ENCODE measurements around the gene DOK4. TPM values are rescaled to one million over a fixed set of nuclear protein-coding genes. Genes with fewer than 3 reads are reported as not detected.
A peak's percentile ranks its signal among the peaks of the same experiment; 100 is the strongest.
"Not testable (repeated sequence)": the region's sequence is repeated elsewhere in the genome, so short reads cannot be mapped to it uniquely, and the experiment has no call there.

DOK4 gene
- total RNA-seq, 2 experiments from 2014 or later: 5.0 to 6.2 TPM

DNA sequence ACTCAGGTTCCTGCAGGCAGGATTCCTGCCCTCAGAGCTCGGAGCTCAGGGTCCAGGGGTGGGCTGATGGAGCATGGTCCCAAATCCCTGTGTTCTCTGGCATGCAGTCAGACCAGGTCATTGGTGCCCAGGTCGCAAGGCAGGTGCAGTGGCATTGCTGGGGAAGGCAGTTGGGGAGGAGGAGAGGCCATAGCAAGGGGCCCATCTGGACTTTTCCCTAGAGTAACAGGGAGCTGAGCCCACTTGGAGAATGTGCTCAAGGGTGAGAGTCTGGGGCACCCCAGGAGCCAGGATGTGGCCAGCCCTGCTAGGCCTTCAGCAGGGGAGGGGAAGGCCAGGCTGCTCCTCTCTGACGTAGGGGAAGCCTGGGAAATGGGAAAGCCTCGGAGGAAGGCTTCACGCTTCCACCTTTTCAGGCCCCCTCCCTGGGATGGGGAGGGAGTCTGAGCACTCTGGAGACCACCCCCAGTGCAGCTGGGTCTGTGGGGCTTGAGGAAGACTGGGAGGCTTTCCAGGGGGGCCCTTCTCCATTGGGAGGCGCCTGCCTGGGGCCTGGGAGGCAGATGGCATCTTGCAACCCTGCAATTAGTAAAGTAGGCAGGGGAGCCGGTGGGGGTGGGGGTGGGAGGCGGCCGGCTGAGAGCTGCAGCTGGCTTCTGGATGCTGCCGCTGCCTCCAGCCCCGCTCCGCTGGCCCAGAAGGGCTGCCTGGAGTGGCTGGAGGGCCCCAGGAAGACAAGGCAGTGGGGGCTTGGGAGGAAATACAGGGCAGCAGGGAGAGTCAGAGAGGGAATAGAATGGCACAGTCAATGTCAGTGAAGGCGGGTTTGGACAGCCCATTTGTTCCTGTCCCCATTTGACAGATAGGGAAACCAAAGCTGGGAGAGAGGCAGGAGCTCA, 21.1 kb upstream of the DOK4 start:
- intact Hi-C loops (cut with micrococcal nuclease): no loop called here
- DNase-seq: no peak
- Mint-ChIP-seq H3K9me3 (no peaks in the 10 kb centered on the region), H3K27ac (no peak overlapping the region), H3K27me3 (ENCODE audit: low read depth) (no peaks in the 10 kb centered on the region), H3K4me1 (ENCODE audit: low read depth) (no peaks in the 10 kb centered on the region), H3K36me3 (ENCODE audit: low read depth) (no peaks in the 10 kb centered on the region), H3K4me3 (no peak overlapping the region)
- CTCF ChIA-PET: interaction anchor here (0.5 to 1.4 kb wide), 3 partner anchors 11 to 78 kb away, joined by 4 to 7 read pairs (median 6); no protein-coding TSS in a partner anchor

DNA sequence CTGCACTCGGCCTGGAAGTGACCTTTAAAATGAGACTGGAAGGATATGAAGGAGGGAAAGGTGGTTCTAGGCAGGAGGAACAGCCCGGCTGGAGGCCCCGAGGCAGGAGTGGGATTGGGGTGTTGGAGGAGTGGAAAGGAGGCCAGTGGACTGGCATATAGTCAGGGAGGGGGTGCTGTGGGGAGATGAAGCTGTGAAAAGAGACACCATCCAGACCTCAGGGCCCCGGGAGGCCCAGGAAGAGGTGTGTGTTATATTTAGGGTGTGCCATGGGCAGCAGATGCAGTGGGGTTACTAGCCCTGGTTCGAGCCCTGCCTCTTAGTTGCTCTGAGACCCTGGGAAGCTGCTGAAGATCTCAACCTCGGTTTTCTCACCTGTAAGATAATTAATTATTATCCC, 18.9 kb upstream of the DOK4 start:
- no peaks in the 10 kb centered on the region for H3K36me3 Mint-ChIP-seq (ENCODE audit: low read depth)
- intact Hi-C loops (cut with micrococcal nuclease): no loop called here
- peaks cover 11% of the 10 kb centered on the region for H3K4me1 Mint-ChIP-seq (ENCODE audit: low read depth)
- CTCF ChIA-PET: interaction anchor here (0.6 to 1.4 kb wide), 2 partner anchors 15 to 385 kb away, joined by 4 to 7 read pairs; no protein-coding TSS in a partner anchor
- no peaks in the 10 kb centered on the region for H3K9me3 Mint-ChIP-seq
- no peak overlapping the region for H3K4me3 Mint-ChIP-seq
- H3K27ac Mint-ChIP-seq: no peak overlapping the region
- H3K27me3 Mint-ChIP-seq (ENCODE audit: low read depth): no peaks in the 10 kb centered on the region
- no peak for DNase-seq

DNA sequence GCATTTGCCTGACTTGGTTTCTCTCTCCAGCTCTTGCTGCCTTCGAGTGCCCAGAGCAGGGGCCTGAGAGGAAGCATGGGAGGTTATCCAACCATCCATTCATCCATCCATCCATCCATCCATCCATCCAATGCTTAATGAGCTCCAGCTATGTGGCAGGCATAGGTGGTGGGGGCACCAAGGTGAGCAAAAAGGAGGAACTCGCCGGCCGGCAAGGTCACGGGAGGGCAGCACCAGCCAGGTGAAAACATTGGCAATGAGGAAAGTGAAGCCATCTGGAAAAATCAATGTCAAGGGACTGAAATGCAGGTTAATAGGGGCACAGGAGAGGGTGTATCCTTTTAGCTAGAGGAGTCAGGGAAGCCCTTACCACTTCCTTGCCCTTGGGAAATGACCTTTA, 18.2 kb upstream of the DOK4 start:
- H3K27ac Mint-ChIP-seq: no peak overlapping the region
- intact Hi-C loops (cut with micrococcal nuclease): no loop called here

DNA sequence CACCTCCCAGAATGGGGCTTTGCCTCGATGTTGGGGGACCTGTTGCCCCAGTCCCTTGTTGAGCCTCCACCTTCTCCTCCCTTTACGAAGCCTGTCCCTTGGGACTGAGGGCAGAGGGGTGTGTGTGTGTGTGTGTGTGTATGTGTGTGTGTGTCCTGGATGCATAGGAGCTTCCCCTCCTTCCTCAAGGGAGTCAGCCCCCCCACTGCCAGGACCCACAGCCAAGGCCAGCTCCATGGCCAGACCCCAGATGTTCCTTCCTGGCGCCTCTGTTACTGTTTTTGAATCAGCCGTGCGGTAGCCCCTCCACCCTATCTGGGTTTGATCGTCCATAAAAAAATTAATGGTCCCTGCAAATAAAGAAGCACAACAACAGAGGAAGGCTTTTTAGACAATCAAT, 17.7 kb upstream of the DOK4 start:
- H3K27ac Mint-ChIP-seq: no peak overlapping the region
- no peaks in the 10 kb centered on the region for H3K27me3 Mint-ChIP-seq (ENCODE audit: low read depth)
- CTCF ChIA-PET: interaction anchor here (0.7 to 1.4 kb wide), 2 partner anchors 16 to 528 kb away, joined by 4 read pairs; no protein-coding TSS in a partner anchor
- H3K9me3 Mint-ChIP-seq: no peaks in the 10 kb centered on the region
- no peaks in the 10 kb centered on the region for H3K36me3 Mint-ChIP-seq (ENCODE audit: low read depth)
- no peak for DNase-seq
- H3K4me1 Mint-ChIP-seq (ENCODE audit: low read depth): peaks cover 14% of the 10 kb centered on the region
- intact Hi-C loops (cut with micrococcal nuclease): no loop called here
- no peak overlapping the region for H3K4me3 Mint-ChIP-seq

More for the DNA sequence above, 18.2 kb upstream of the DOK4 start:
- no peaks in the 10 kb centered on the region for H3K36me3 Mint-ChIP-seq (ENCODE audit: low read depth)
- DNase-seq: no peak
- H3K4me1 Mint-ChIP-seq (ENCODE audit: low read depth): peaks cover 14% of the 10 kb centered on the region
- CTCF ChIA-PET: interaction anchor here (0.6 to 1.4 kb wide), 3 partner anchors 15 to 529 kb away, joined by 4 to 7 read pairs (median 4); no protein-coding TSS in a partner anchor
- no peak overlapping the region for H3K4me3 Mint-ChIP-seq
- H3K27me3 Mint-ChIP-seq (ENCODE audit: low read depth): no peaks in the 10 kb centered on the region
- no peaks in the 10 kb centered on the region for H3K9me3 Mint-ChIP-seq

DNA sequence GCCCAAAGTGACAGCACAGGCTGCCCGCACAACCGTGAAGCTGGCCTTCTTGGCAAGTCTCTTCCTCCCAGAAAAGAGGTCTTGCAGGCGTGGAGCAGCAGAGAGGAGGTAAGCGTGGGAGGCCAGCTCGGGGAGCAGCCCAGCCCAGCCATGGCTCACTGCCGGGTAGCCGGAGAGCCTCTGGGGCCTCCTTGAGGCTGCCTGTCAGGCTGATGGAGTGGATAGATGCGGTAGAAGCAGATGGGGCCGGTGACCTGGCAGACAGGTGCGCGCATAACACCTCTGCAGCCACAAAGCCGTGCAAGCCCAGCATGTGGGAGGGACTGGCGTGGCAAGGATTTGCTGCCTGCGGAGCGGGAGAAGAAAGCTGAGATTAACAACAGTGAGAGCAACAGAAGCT, 17.1 kb upstream of the DOK4 start:
- no peaks in the 10 kb centered on the region for H3K36me3 Mint-ChIP-seq (ENCODE audit: low read depth)
- H3K27ac Mint-ChIP-seq: no peak overlapping the region
- no peak for DNase-seq
- H3K9me3 Mint-ChIP-seq: no peaks in the 10 kb centered on the region
- peaks cover 14% of the 10 kb centered on the region for H3K4me1 Mint-ChIP-seq (ENCODE audit: low read depth)
- CTCF ChIA-PET: no interaction called here
- intact Hi-C loops (cut with micrococcal nuclease): no loop called here
- no peaks in the 10 kb centered on the region for H3K27me3 Mint-ChIP-seq (ENCODE audit: low read depth)
- no peak overlapping the region for H3K4me3 Mint-ChIP-seq

DNA sequence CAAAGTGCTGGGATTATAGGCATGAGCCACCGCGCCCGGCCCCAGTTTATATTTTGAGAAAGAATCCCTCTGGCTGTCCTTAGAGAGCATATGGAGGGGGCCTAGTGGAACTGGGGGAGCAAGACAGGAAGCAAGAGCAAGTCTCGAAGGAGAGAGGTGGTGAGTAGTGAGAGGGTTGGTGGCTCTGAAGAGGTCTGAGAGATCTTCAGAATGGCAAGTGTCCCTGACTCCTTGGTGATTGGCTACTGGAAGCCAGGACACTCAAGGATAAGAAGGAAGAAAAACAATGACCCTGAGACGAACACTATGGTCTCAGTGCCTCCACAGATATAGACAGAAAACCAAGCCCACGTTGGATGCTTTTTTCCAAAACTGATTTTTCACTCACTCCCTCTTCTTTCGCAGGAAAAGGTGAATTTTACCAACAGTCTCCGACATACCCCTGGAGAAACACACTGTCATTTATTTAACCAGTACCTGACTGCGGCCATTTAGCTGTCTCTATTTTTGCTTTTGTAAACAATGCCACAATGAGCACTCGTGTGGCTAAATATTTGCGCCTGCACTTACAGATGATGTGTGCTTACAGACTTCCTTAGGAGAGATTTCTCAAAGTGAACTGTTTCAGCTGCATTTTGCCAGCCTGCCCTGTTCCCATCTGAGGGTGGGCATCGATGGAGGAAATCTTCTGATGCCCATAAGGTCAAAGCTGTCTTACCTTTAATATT, 15.9 kb upstream of the DOK4 start:
- Mint-ChIP-seq H3K9me3 (no peaks in the 10 kb centered on the region), H3K27ac (no peak overlapping the region)
- CTCF ChIA-PET: interaction anchor here (1.0 kb wide), 1 partner anchor 84 kb away, joined by 3 read pairs; no protein-coding TSS in a partner anchor

DNA sequence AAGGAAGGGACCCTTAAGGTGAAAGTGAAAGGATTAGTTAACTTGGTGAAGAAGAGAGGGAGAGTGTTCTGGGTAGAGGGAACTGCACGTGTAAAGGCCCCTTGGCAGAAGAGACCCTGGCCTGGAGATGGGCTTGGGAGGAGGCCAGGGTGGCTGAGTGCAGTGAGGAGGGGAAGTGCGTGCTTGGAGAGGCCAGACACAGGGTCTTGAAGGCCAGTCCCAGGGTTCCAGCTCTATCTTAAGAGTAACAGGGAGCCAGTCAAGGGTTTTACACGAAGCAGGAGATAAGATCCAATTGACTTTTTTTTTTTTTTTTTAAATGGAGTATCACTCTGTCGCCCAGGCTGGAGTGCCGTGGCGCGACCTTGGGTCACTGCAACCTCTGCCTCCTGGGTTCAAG, 15.2 kb upstream of the DOK4 start:
- intact Hi-C loops (cut with micrococcal nuclease): loop anchor here (2.0 kb wide), 1 partner anchor 27 kb away; no protein-coding TSS in a partner anchor
- no peaks in the 10 kb centered on the region for H3K9me3 Mint-ChIP-seq
- H3K27ac Mint-ChIP-seq: no peak overlapping the region
- CTCF ChIA-PET: interaction anchor here (0.5 to 1.2 kb wide), 4 partner anchors 12 to 1328 kb away, joined by 3 to 8 read pairs (median 4); no protein-coding TSS in a partner anchor
- no peaks in the 10 kb centered on the region for H3K36me3 Mint-ChIP-seq (ENCODE audit: low read depth)
- H3K4me3 Mint-ChIP-seq: no peak overlapping the region
- peaks cover 14% of the 10 kb centered on the region for H3K4me1 Mint-ChIP-seq (ENCODE audit: low read depth)
- DNase-seq: no peak
- no peaks in the 10 kb centered on the region for H3K27me3 Mint-ChIP-seq (ENCODE audit: low read depth)

More for the DNA sequence above, 15.9 kb upstream of the DOK4 start:
- Mint-ChIP-seq H3K4me1 (ENCODE audit: low read depth) (peaks cover 14% of the 10 kb centered on the region), H3K4me3 (no peak overlapping the region), H3K27me3 (ENCODE audit: low read depth) (no peaks in the 10 kb centered on the region), H3K36me3 (ENCODE audit: low read depth) (no peaks in the 10 kb centered on the region)
- no peak for DNase-seq
- intact Hi-C loops (cut with micrococcal nuclease): no loop called here

DNA sequence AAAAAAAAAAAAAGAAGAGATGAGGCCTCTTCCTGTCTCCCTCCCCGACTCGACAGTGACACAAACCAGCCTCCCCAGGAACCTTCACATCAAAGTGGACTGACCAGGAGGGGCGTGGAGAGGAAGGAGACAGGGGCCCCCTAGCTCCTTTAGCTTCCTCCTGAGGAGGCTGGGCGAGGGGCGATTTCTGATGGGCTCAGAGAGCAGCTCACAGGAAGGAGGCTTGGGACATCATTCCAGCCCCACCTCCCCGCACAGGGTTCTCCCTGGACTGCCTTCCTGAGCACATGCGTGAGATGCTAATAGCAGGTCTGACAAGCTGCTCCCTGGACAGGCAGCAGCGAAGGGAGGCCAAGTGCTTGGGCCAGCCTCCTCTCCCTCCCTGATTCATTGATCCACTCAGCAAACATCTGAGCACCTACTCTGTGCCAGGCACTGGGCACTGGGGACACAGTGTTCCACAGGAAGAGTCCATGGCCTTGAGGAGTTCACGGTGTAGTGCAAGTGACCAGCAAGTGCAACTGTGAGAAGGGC, 14.4 kb upstream of the DOK4 start:
- Mint-ChIP-seq H3K27ac (no peak overlapping the region), H3K27me3 (ENCODE audit: low read depth) (no peaks in the 10 kb centered on the region), H3K4me3 (no peak overlapping the region), H3K9me3 (no peaks in the 10 kb centered on the region), H3K4me1 (ENCODE audit: low read depth) (peaks cover 14% of the 10 kb centered on the region), H3K36me3 (ENCODE audit: low read depth) (no peaks in the 10 kb centered on the region)
- intact Hi-C loops (cut with micrococcal nuclease): loop anchor here (2.0 kb wide), 1 partner anchor 26 kb away; no protein-coding TSS in a partner anchor
- DNase-seq: peak; percentile 72
- CTCF ChIA-PET: interaction anchor here (0.7 to 1.6 kb wide), 6 partner anchors 8 to 26 kb away, joined by 3 to 8 read pairs (median 4); partner anchors contain the start of gene DOK4

DNA sequence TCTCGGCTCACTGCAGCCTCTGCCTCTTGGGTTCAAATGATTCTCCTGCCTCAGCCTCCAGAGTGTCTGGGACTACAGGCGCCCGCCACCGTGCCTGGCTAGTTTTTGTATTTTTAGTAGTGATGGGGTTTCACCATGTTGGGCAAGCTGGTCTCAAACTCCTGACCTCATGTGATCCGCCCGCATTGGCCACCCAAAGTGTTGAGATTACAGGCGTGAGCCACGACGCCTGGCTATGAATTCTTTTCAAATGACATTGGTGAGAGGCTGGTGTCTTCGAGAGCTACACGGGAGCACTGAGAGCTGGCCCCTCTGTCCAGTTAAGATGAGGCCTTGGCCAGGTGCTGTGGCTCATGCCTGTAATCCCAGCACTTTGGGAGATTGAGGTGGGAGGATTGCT, 13.6 kb upstream of the DOK4 start:
- not testable (repeated sequence) for H3K36me3 Mint-ChIP-seq (ENCODE audit: low read depth); DNase-seq; H3K27me3 Mint-ChIP-seq (ENCODE audit: low read depth); H3K27ac Mint-ChIP-seq; H3K9me3 Mint-ChIP-seq; H3K4me3 Mint-ChIP-seq
- CTCF ChIA-PET: interaction anchor here (0.6 to 1.6 kb wide), 5 partner anchors 9 to 83 kb away, joined by 3 to 7 read pairs (median 3); partner anchors contain the start of gene DOK4
- intact Hi-C loops (cut with micrococcal nuclease): loop anchor here (2.0 kb wide), 1 partner anchor 25 kb away; no protein-coding TSS in a partner anchor
- H3K4me1 Mint-ChIP-seq (ENCODE audit: low read depth): peaks cover 14% of the 10 kb centered on the region

DNA sequence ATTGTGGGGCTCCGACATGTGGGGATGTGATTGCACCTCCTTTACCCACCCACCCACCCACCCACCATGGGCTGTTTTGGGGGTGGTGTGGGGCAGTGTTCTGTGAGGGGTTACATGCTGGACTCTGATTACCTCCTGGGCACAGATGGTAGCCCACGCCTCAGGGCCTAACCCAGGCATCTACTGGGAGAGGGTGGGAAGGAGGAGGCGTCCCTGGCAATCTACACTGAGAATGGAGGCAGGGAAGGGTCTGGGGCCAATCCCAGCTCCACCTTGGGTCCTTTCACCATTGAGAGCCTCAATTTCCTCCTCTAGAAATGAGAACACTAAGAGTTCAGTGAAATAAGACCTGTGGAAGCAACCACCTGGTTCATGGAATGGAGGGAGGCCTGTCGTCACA, 11.7 kb upstream of the DOK4 start:
- peaks cover 14% of the 10 kb centered on the region for H3K4me1 Mint-ChIP-seq (ENCODE audit: low read depth)
- H3K9me3 Mint-ChIP-seq: no peaks in the 10 kb centered on the region
- no peak for DNase-seq
- no peak overlapping the region for H3K4me3 Mint-ChIP-seq
- no peak overlapping the region for H3K27ac Mint-ChIP-seq
- CTCF ChIA-PET: no interaction called here
- no peaks in the 10 kb centered on the region for H3K36me3 Mint-ChIP-seq (ENCODE audit: low read depth)
- no peaks in the 10 kb centered on the region for H3K27me3 Mint-ChIP-seq (ENCODE audit: low read depth)
- intact Hi-C loops (cut with micrococcal nuclease): no loop called here

DNA sequence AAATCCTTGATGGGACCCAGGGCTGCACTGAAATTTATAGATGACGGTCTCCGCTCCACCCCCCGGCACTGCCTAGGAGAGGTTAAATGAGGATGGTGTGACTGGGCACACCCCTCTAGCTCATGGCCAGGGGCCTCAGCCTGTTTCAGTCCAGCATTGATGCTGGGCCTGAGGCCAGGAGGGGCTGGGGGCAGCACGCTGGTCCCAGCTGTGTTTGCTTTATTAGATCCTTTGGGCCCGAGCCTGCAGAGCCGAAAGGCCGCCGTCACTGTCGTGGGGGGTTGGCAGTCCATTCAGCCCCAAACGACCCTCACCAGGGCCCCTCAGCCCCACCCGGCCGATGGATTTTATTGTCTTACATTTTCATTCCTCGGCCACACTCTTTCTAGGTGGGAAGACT, 10.8 kb upstream of the DOK4 start:
- DNase-seq: no peak
- no peaks in the 10 kb centered on the region for H3K9me3 Mint-ChIP-seq
- no peak overlapping the region for H3K27ac Mint-ChIP-seq
- H3K4me3 Mint-ChIP-seq: no peak overlapping the region
- CTCF ChIA-PET: no interaction called here
- no peaks in the 10 kb centered on the region for H3K36me3 Mint-ChIP-seq (ENCODE audit: low read depth)
- intact Hi-C loops (cut with micrococcal nuclease): no loop called here
- peaks cover 14% of the 10 kb centered on the region for H3K4me1 Mint-ChIP-seq (ENCODE audit: low read depth)
- H3K27me3 Mint-ChIP-seq (ENCODE audit: low read depth): no peaks in the 10 kb centered on the region

DNA sequence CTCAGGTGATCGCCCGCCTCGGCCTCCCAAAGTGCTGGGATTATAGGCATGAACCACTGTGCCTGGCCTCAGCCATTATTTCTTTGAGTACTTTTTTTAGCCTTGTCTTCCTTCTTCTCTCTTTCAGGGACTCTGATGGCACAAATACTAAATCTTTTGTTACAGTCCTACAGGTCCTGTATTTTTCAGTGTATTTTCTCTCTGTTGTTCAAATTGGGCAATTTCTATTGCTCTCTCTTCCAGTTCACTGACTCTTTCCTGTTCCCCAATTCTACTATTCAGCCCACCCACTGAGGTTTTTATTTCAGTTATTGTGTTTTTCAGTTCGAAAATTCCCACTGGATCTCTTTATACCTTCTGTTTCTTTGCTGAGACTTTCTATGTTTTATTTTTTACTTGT, 7.5 kb upstream of the DOK4 start:
- Mint-ChIP-seq H3K36me3 (ENCODE audit: low read depth) (no peaks in the 10 kb centered on the region), H3K27ac (no peak overlapping the region), H3K4me3 (no peak overlapping the region), H3K27me3 (ENCODE audit: low read depth) (no peaks in the 10 kb centered on the region), H3K9me3 (no peaks in the 10 kb centered on the region), H3K4me1 (ENCODE audit: low read depth) (no peaks in the 10 kb centered on the region)
- intact Hi-C loops (cut with micrococcal nuclease): no loop called here
- DNase-seq: no peak
- CTCF ChIA-PET: no interaction called here

All from activated naive CD4-positive, alpha-beta T cell treated with anti-CD3 and anti-CD28 coated beads for 36 hours (primary cell).